ENCODE results near the gene HNRNPAB.

Gene HNRNPAB

GRCh38 chr5:178186427-178186826 lies 17.9 kb upstream of the HNRNPAB start:
- DNase-seq (ENCODE audit: low spot score) = no peak
- TF ChIP-seq, protein P1, sequence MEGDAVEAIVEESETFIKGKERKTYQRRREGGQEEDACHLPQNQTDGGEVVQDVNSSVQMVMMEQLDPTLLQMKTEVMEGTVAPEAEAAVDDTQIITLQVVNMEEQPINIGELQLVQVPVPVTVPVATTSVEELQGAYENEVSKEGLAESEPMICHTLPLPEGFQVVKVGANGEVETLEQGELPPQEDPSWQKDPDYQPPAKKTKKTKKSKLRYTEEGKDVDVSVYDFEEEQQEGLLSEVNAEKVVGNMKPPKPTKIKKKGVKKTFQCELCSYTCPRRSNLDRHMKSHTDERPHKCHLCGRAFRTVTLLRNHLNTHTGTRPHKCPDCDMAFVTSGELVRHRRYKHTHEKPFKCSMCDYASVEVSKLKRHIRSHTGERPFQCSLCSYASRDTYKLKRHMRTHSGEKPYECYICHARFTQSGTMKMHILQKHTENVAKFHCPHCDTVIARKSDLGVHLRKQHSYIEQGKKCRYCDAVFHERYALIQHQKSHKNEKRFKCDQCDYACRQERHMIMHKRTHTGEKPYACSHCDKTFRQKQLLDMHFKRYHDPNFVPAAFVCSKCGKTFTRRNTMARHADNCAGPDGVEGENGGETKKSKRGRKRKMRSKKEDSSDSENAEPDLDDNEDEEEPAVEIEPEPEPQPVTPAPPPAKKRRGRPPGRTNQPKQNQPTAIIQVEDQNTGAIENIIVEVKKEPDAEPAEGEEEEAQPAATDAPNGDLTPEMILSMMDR (IDR thresholded peaks at IDR 0.05; ENCODE audit: borderline replicate concordance, control extremely low read depth, extremely low read depth, insufficient read depth, missing control alignments) = no peak
- in situ Hi-C loops (cut with MboI; ENCODE audit: low sequenced_read_pairs, unreplicated experiment) = no loop called here

- TF ChIP-seq, protein P1 (IDR thresholded peaks at IDR 0.05; ENCODE audit: borderline replicate concordance, control extremely low read depth, extremely low read depth, insufficient read depth, missing control alignments) = no peak
- in situ Hi-C loops (cut with MboI; ENCODE audit: low sequenced_read_pairs, unreplicated experiment) = no loop called here
- DNase-seq (ENCODE audit: low spot score) = no peak
Observed at GRCh38 chr5:178187014-178187413, 17.3 kb upstream of the HNRNPAB start, which contains the start of gene GMCL2. Gene GMCL2 (minus strand): TSS chr5:178187371. CDS start chr5:178187299, 72 bp downstream.

GRCh38 chr5:178189433-178189832 lies 14.9 kb upstream of the HNRNPAB start:
- TF ChIP-seq, protein P1 (IDR thresholded peaks at IDR 0.05; ENCODE audit: borderline replicate concordance, control extremely low read depth, extremely low read depth, insufficient read depth, missing control alignments) = no peak
- in situ Hi-C loops (cut with MboI; ENCODE audit: low sequenced_read_pairs, unreplicated experiment) = no loop called here
- DNase-seq (ENCODE audit: low spot score) = no peak

DNA sequence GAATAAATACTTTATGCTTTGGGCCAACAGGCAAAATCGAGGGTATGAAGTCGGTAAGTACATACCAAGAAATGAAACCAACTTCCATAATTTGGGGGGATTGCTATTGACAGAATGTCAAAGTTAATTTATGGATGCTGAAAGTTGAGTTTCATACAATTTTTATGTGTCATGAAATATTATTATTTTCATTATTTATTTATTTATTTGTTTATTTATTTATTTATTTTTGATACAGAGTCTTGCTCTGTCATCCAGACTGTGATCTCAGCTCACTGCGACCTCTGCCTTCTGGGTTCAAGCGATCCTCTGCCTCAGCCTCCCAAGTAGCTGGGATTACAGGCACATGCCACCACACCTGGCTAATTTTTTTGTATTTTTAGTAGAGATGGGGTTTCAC lies 12.7 kb upstream of the HNRNPAB start:
- DNase-seq (ENCODE audit: low spot score) = no peak
- in situ Hi-C loops (cut with MboI; ENCODE audit: low sequenced_read_pairs, unreplicated experiment) = no loop called here
- TF ChIP-seq, protein P1 (IDR thresholded peaks at IDR 0.05; ENCODE audit: borderline replicate concordance, control extremely low read depth, extremely low read depth, insufficient read depth, missing control alignments) = no peak

DNA sequence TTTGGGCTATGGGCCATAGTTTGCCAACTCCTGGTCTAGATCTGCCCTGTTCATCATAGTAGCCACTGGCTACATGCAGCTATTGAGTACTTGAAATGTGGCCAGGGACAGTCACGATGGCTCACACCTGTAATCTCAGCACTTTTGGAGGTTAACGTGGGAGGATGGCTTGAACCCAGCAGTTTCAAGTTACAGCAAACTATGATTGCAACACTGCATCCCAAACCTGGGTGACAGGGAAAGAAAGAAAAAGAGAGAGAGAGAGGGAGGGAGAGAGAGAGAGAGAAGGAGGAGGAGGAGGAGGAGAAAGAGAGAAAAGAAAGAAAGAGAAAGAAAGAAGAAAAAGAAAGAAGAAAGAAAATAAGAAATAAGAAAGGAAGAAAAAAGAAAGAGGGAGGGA lies 12.1 kb upstream of the HNRNPAB start:
- TF ChIP-seq, protein P1 (IDR thresholded peaks at IDR 0.05; ENCODE audit: borderline replicate concordance, control extremely low read depth, extremely low read depth, insufficient read depth, missing control alignments) = no peak
- in situ Hi-C loops (cut with MboI; ENCODE audit: low sequenced_read_pairs, unreplicated experiment) = no loop called here
- no peak for DNase-seq (ENCODE audit: low spot score)

GRCh38 chr5:178192787-178193186 lies 11.5 kb upstream of the HNRNPAB start:
- TF ChIP-seq, protein P1 (IDR thresholded peaks at IDR 0.05; ENCODE audit: borderline replicate concordance, control extremely low read depth, extremely low read depth, insufficient read depth, missing control alignments) = no peak
- in situ Hi-C loops (cut with MboI; ENCODE audit: low sequenced_read_pairs, unreplicated experiment) = no loop called here
- no peak for DNase-seq (ENCODE audit: low spot score)

Data from GM13976 (cell line).